ENCODE data around the gene GLIPR1. TPM values are rescaled to one million over a fixed set of nuclear protein-coding genes. Genes with fewer than 3 reads are reported as not detected.

Gene GLIPR1
- total RNA-seq, 4 donors from 2014 or later, result 1.8 to 6.7 (median 4.4) TPM

- TF ChIP-seq CTCF (IDR thresholded peaks at IDR 0.05), result no peak
- no peak for TF ChIP-seq POLR2A (IDR thresholded peaks at IDR 0.05)
- TF ChIP-seq POLR2AphosphoS5 (IDR thresholded peaks at IDR 0.05), result no peak
- no peak for TF ChIP-seq EP300 (IDR thresholded peaks at IDR 0.05)
- no peaks in the 10 kb centered on the region for H3K27me3 ChIP-seq
- H3K36me3 ChIP-seq, result no peaks in the 10 kb centered on the region
- no peaks in the 10 kb centered on the region for H3K4me1 ChIP-seq
- WGBS, result 70% methylated on average over 3 of the region's 3 CpGs
- peaks cover 7% of the 10 kb centered on the region for H3K9me3 ChIP-seq
- H3K4me3 ChIP-seq, result no peak overlapping the region
- H3K27ac ChIP-seq, result no peak overlapping the region
- no peak for DNase-seq (ENCODE audit: low spot score in 2 of 2)
Measured at GRCh38 chr12:75459755-75460154, 20.8 kb upstream of the GLIPR1 start.

GRCh38 chr12:75460204-75460603 is 20.4 kb upstream of the GLIPR1 start:
- no peaks in the 10 kb centered on the region for H3K4me1 ChIP-seq
- DNase-seq (ENCODE audit: low spot score in 2 of 2), result no peak
- no peak overlapping the region for H3K27ac ChIP-seq
- H3K36me3 ChIP-seq, result no peaks in the 10 kb centered on the region
- peaks cover 7% of the 10 kb centered on the region for H3K9me3 ChIP-seq
- H3K4me3 ChIP-seq, result no peak overlapping the region
- H3K27me3 ChIP-seq, result no peaks in the 10 kb centered on the region
- TF ChIP-seq POLR2A (IDR thresholded peaks at IDR 0.05), result no peak
- TF ChIP-seq EP300 (IDR thresholded peaks at IDR 0.05), result no peak
- TF ChIP-seq POLR2AphosphoS5 (IDR thresholded peaks at IDR 0.05), result no peak
- no peak for TF ChIP-seq CTCF (IDR thresholded peaks at IDR 0.05)

- H3K27ac ChIP-seq, result no peak overlapping the region
Measured at GRCh38 chr12:75471902-75472890, 8.4 kb upstream of the GLIPR1 start.

GRCh38 chr12:75474116-75474515 is 6.4 kb upstream of the GLIPR1 start:
- DNase-seq (ENCODE audit: low spot score in 2 of 2), result no peak
- no peak overlapping the region for H3K4me3 ChIP-seq
- H3K4me1 ChIP-seq, result no peaks in the 10 kb centered on the region
- H3K36me3 ChIP-seq, result no peaks in the 10 kb centered on the region
- TF ChIP-seq POLR2AphosphoS5 (IDR thresholded peaks at IDR 0.05), result no peak
- no peak for TF ChIP-seq POLR2A (IDR thresholded peaks at IDR 0.05)
- TF ChIP-seq EP300 (IDR thresholded peaks at IDR 0.05), result no peak
- TF ChIP-seq CTCF (IDR thresholded peaks at IDR 0.05), result no peak
- no peaks in the 10 kb centered on the region for H3K27me3 ChIP-seq
- 55% methylated on average over 2 of the region's 2 CpGs for WGBS
- H3K9me3 ChIP-seq, result no peaks in the 10 kb centered on the region
- no peak overlapping the region for H3K27ac ChIP-seq

More at GRCh38 chr12:75471902-75472890, 8.4 kb upstream of the GLIPR1 start:
- no peak for DNase-seq (ENCODE audit: low spot score in 2 of 2)
- WGBS, result 80% methylated on average over 6 of the region's 6 CpGs
- Histone ChIP-seq H3K4me1 (no peaks in the 10 kb centered on the region), H3K4me3 (no peak overlapping the region), H3K9me3 (no peaks in the 10 kb centered on the region), H3K36me3 (no peaks in the 10 kb centered on the region), H3K27me3 (no peaks in the 10 kb centered on the region)
- no peak for TF ChIP-seq POLR2AphosphoS5 (IDR thresholded peaks at IDR 0.05)
- no peak for TF ChIP-seq CTCF (IDR thresholded peaks at IDR 0.05)
- no peak for TF ChIP-seq POLR2A (IDR thresholded peaks at IDR 0.05)
- no peak for TF ChIP-seq EP300 (IDR thresholded peaks at IDR 0.05)

GRCh38 chr12:75476071-75476470 is 4.5 kb upstream of the GLIPR1 start:
- H3K4me1 ChIP-seq, result peaks cover 9% of the 10 kb centered on the region
- H3K9me3 ChIP-seq, result no peaks in the 10 kb centered on the region
- no peak overlapping the region for H3K27ac ChIP-seq
- TF ChIP-seq CTCF (IDR thresholded peaks at IDR 0.05) (no peak), POLR2A (IDR thresholded peaks at IDR 0.05) (no peak), EP300 (IDR thresholded peaks at IDR 0.05) (no peak), POLR2AphosphoS5 (IDR thresholded peaks at IDR 0.05) (no peak)
- no peaks in the 10 kb centered on the region for H3K27me3 ChIP-seq
- no peak overlapping the region for H3K4me3 ChIP-seq
- 87% methylated on average over 1 of the region's 1 CpG for WGBS
- no peak for DNase-seq (ENCODE audit: low spot score in 2 of 2)
- H3K36me3 ChIP-seq, result no peaks in the 10 kb centered on the region

Data from suprapubic skin (tissue), 4 donors.